H1 (cell line): ENCODE data around the gene NFAM1.

Experiments
- CREB1 ChIP-seq: IDR thresholded peaks from 2 replicates; pipeline ENCODE4 v1.6.1; 2012; ENCODE audit warnings: inconsistent platforms
- EP300 ChIP-seq, 2 experiments: IDR thresholded peaks; 1 replicate in 1 of 2; 2 replicates in 1 of 2; pipeline ENCODE4 v1.6.1; 2011 to 2012; ENCODE audit warnings: low read depth in 2 of 2, low read length in 2 of 2, mild to moderate bottlenecking in 2 of 2, borderline replicate concordance in 1 of 2, inconsistent platforms in 1 of 2, moderate library complexity in 1 of 2
- EZH2 ChIP-seq: fragments of 200-600 bp; sonication (generic); IDR thresholded peaks from 2 replicates; pipeline ENCODE4 v1.7.1; 2012; ENCODE audit warnings: low read depth, mild to moderate bottlenecking, moderate library complexity, low read length, inconsistent platforms; ENCODE audit not compliant: severe bottlenecking
- GTF2F1 ChIP-seq: IDR thresholded peaks from 2 replicates; pipeline ENCODE4 v1.6.1; 2012; ENCODE audit warnings: low read depth, low read length, improper control_type of control experiment, borderline replicate concordance
- HDAC6 ChIP-seq: IDR thresholded peaks from one replicate; pipeline ENCODE4 v1.7.1; 2012; ENCODE audit warnings: low read depth, mild to moderate bottlenecking, inconsistent platforms, low read length, moderate library complexity
- POLR2A ChIP-seq, 2 experiments: IDR thresholded peaks; 1 replicate in 1 of 2; 2 replicates in 1 of 2; pipeline ENCODE4 v1.6.1; 2011; ENCODE audit warnings: low read depth in 2 of 2, low read length in 2 of 2, mild to moderate bottlenecking in 2 of 2; ENCODE audit errors: control extremely low read depth in 1 of 2
- POLR2AphosphoS5 ChIP-seq: IDR thresholded peaks from 2 replicates; pipeline ENCODE4 v1.6.1; 2011; ENCODE audit warnings: low read depth, low read length
- TAF1 ChIP-seq: IDR thresholded peaks from 2 replicates; pipeline ENCODE4 v1.6.1; 2011; ENCODE audit warnings: mild to moderate bottlenecking, low read depth, low read length
- TBP ChIP-seq: IDR thresholded peaks from 2 replicates; pipeline ENCODE4 v1.6.1; 2011; ENCODE audit warnings: low read depth, low read length, improper control_type of control experiment
- ZNF274 ChIP-seq: IDR thresholded peaks from 2 replicates; pipeline ENCODE4 v1.7.0; 2012; ENCODE audit warnings: low read length, borderline replicate concordance; ENCODE audit errors: extremely low read depth
- TF ChIP-seq, protein P1 (sequence below), 3 experiments: IDR thresholded peaks; 1 replicate in 2 of 3; 2 replicates in 1 of 3; pipeline versions ENCODE4 v1.5.1 to v1.6.1; 2011; ENCODE audit warnings: low read length in 3 of 3, mild to moderate bottlenecking in 3 of 3, inconsistent platforms in 2 of 3, low read depth in 1 of 3, moderate library complexity in 1 of 3; ENCODE audit not compliant: insufficient read depth in 1 of 3; ENCODE audit errors: control extremely low read depth in 1 of 3
- TF ChIP-seq, protein P2 (sequence below): IDR thresholded peaks from 2 replicates; pipeline ENCODE4 v1.6.1; 2011; ENCODE audit warnings: low read length, improper control_type of control experiment
- TF ChIP-seq, protein P3 (sequence below): IDR thresholded peaks from 2 replicates; pipeline ENCODE4 v1.6.1; 2012; ENCODE audit warnings: low read length, inconsistent platforms
- TF ChIP-seq, protein P4 (sequence below): IDR thresholded peaks from 2 replicates; pipeline ENCODE4 v1.6.1; 2012; ENCODE audit warnings: inconsistent platforms

DNA sequence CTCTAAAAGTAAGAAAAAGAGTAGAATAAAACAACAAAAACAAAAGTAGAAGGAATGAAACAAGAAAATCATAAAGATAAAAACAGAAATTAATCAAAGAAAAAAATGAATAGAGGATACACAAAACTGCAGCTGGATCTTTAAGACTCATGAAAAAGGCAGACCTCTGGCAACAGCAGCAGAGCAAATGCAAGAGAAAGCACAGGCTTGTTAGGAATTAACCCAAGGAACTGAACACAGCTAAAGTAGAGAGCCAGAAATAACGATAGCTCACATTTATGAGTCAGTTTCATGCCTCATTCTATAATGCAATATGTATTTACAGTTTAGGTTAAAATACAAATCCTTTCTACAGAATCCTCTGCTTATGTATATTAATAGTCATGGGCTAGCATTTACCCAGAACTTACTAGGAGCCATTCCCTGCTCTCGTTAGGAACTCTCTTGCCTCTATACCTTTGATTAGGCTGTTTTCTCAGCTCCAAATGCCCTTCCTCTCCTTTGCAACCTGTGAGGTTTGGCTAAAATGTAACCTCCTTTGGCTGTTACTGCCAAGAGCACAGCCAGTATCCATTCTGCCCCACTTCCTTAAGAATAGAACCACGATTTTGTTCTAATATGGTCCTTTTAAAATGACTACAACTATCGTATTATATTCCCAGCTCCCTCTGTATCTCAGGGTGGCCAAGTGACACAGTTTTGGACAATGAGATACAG lies 38.3 kb upstream of the NFAM1 start:
- TF ChIP-seq HDAC6, result no peak
- TF ChIP-seq, protein P1, sequence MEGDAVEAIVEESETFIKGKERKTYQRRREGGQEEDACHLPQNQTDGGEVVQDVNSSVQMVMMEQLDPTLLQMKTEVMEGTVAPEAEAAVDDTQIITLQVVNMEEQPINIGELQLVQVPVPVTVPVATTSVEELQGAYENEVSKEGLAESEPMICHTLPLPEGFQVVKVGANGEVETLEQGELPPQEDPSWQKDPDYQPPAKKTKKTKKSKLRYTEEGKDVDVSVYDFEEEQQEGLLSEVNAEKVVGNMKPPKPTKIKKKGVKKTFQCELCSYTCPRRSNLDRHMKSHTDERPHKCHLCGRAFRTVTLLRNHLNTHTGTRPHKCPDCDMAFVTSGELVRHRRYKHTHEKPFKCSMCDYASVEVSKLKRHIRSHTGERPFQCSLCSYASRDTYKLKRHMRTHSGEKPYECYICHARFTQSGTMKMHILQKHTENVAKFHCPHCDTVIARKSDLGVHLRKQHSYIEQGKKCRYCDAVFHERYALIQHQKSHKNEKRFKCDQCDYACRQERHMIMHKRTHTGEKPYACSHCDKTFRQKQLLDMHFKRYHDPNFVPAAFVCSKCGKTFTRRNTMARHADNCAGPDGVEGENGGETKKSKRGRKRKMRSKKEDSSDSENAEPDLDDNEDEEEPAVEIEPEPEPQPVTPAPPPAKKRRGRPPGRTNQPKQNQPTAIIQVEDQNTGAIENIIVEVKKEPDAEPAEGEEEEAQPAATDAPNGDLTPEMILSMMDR (IDR thresholded peaks at IDR 0.05; ENCODE audit: control extremely low read depth in 1 of 3, insufficient read depth in 1 of 3, low read depth in 1 of 3, low read length in 3 of 3), result no peak
- TF ChIP-seq, protein P2, sequence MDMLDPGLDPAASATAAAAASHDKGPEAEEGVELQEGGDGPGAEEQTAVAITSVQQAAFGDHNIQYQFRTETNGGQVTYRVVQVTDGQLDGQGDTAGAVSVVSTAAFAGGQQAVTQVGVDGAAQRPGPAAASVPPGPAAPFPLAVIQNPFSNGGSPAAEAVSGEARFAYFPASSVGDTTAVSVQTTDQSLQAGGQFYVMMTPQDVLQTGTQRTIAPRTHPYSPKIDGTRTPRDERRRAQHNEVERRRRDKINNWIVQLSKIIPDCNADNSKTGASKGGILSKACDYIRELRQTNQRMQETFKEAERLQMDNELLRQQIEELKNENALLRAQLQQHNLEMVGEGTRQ, result no peak
- no peak for TF ChIP-seq EZH2
- TF ChIP-seq GTF2F1, result no peak
- no peak for TF ChIP-seq POLR2AphosphoS5
- TF ChIP-seq ZNF274, result no peak
- TF ChIP-seq TBP, result no peak
- no peak for TF ChIP-seq TAF1
- no peak for TF ChIP-seq POLR2A (IDR thresholded peaks at IDR 0.05; ENCODE audit: control extremely low read depth in 1 of 2, low read depth in 2 of 2, low read length in 2 of 2)
- no peak for TF ChIP-seq EP300 (IDR thresholded peaks at IDR 0.05; ENCODE audit: borderline replicate concordance in 1 of 2, low read depth in 2 of 2, low read length in 2 of 2)
- no peak for TF ChIP-seq CREB1
- TF ChIP-seq, protein P3, sequence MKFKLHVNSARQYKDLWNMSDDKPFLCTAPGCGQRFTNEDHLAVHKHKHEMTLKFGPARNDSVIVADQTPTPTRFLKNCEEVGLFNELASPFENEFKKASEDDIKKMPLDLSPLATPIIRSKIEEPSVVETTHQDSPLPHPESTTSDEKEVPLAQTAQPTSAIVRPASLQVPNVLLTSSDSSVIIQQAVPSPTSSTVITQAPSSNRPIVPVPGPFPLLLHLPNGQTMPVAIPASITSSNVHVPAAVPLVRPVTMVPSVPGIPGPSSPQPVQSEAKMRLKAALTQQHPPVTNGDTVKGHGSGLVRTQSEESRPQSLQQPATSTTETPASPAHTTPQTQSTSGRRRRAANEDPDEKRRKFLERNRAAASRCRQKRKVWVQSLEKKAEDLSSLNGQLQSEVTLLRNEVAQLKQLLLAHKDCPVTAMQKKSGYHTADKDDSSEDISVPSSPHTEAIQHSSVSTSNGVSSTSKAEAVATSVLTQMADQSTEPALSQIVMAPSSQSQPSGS, result no peak
- TF ChIP-seq, protein P4, sequence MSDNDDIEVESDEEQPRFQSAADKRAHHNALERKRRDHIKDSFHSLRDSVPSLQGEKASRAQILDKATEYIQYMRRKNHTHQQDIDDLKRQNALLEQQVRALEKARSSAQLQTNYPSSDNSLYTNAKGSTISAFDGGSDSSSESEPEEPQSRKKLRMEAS, result no peak
